ENCODE measurements around the gene ZBP1.
"Not testable (repeated sequence)": the region's sequence is repeated elsewhere in the genome, so short reads cannot be mapped to it uniquely, and the experiment has no call there.

The ZBP1 gene

GRCh38 chr20:57638173-57638894, 18.1 kb upstream of the ZBP1 start:
- DNase-seq, result no peak

- no peak for DNase-seq
Measured at GRCh38 chr20:57633945-57634491, 13.8 kb upstream of the ZBP1 start.

GRCh38 chr20:57632286-57632685, 12.1 kb upstream of the ZBP1 start:
- no peak for DNase-seq

- no peak for DNase-seq
Measured at GRCh38 chr20:57630061-57630460, 9.8 kb upstream of the ZBP1 start.

GRCh38 chr20:57629491-57629901, 9.3 kb upstream of the ZBP1 start:
- DNase-seq, result not testable (repeated sequence)

GRCh38 chr20:57628962-57629308, 8.7 kb upstream of the ZBP1 start:
- not testable (repeated sequence) for DNase-seq

GRCh38 chr20:57628047-57628961, 8.1 kb upstream of the ZBP1 start:
- DNase-seq, result peak; percentile 51

- DNase-seq, result no peak
Measured at GRCh38 chr20:57627339-57627738, 7.1 kb upstream of the ZBP1 start.

- DNase-seq, result no peak
Measured at GRCh38 chr20:57625978-57626377, 5.8 kb upstream of the ZBP1 start.

- no peak for DNase-seq
Measured at GRCh38 chr20:57625181-57625958, 5.1 kb upstream of the ZBP1 start.

GRCh38 chr20:57624124-57624523, 3.9 kb upstream of the ZBP1 start:
- DNase-seq, result no peak

GRCh38 chr20:57622579-57623381, 2.6 kb upstream of the ZBP1 start:
- DNase-seq, result peak; percentile 2

GRCh38 chr20:57622201-57622570, 2.0 kb upstream of the ZBP1 start:
- DNase-seq, result no peak

GRCh38 chr20:57621421-57622200, 1.4 kb upstream of the ZBP1 start:
- no peak for DNase-seq

GRCh38 chr20:57620999-57621398, 773 bp upstream of the ZBP1 start:
- DNase-seq, result no peak

GRCh38 chr20:57619051-57619831, 985 bp downstream of the ZBP1 start:
- DNase-seq, result peak; percentile 69

GRCh38 chr20:57618764-57619050, 1.5 kb downstream of the ZBP1 start:
- DNase-seq, result no peak

GRCh38 chr20:57618091-57618763, 2.0 kb downstream of the ZBP1 start:
- no peak for DNase-seq

- no peak for DNase-seq
Measured at GRCh38 chr20:57617079-57617795, 3.0 kb downstream of the ZBP1 start.
